OCI-M2 (cell line): ENCODE measurements around the gene CEPT1.

Experiments used
- DNase-seq: peaks from one replicate; lab custom pipeline; 2025; ENCODE audit not compliant: unreplicated experiment; lab: John Stamatoyannopoulos, UW

CEPT1 gene

GRCh38 chr1:111192074-111192473 is 52.1 kb downstream of the CEPT1 start:
- no peak for DNase-seq

GRCh38 chr1:111192658-111193519 is 52.9 kb downstream of the CEPT1 start:
- DNase-seq, result no peak

GRCh38 chr1:111193712-111194480 is 53.9 kb downstream of the CEPT1 start:
- DNase-seq, result no peak

GRCh38 chr1:111195002-111195684 is 55.1 kb downstream of the CEPT1 start:
- no peak for DNase-seq

GRCh38 chr1:111196213-111196612 is 56.2 kb downstream of the CEPT1 start:
- no peak for DNase-seq

GRCh38 chr1:111197598-111198284 is 57.7 kb downstream of the CEPT1 start:
- DNase-seq, result no peak

- no peak for DNase-seq
These were observed 58.8 kb downstream of the CEPT1 start for GRCh38 chr1:111198836-111199235.

- DNase-seq, result no peak
These were observed 59.3 kb downstream of the CEPT1 start for GRCh38 chr1:111199329-111199728.

GRCh38 chr1:111199881-111200801 is 60.1 kb downstream of the CEPT1 start, which contains the start of gene DENND2D:
TSS of gene DENND2D (minus strand) at chr1:111200646. CDS start at chr1:111200459, 187 bp downstream.
- DNase-seq, result no peak

GRCh38 chr1:111200802-111201161 is 60.8 kb downstream of the CEPT1 start:
- DNase-seq, result no peak

GRCh38 chr1:111201275-111202090 is 61.5 kb downstream of the CEPT1 start:
- DNase-seq, result no peak

GRCh38 chr1:111202366-111202706 is 62.3 kb downstream of the CEPT1 start:
- no peak for DNase-seq

GRCh38 chr1:111202707-111203623 is 62.9 kb downstream of the CEPT1 start:
- DNase-seq, result no peak

- DNase-seq, result no peak
These were observed 63.7 kb downstream of the CEPT1 start for GRCh38 chr1:111203681-111204200.

- no peak for DNase-seq
These were observed 64.4 kb downstream of the CEPT1 start for GRCh38 chr1:111204201-111204982.

- no peak for DNase-seq
These were observed 65.1 kb downstream of the CEPT1 start for GRCh38 chr1:111204983-111205713.

- no peak for DNase-seq
These were observed 65.7 kb downstream of the CEPT1 start for GRCh38 chr1:111205714-111206050.
